ENCODE measurements around the gene MSH4. TPM values are rescaled to one million over a fixed set of nuclear protein-coding genes. Genes with fewer than 3 reads are reported as not detected.
"Not testable (repeated sequence)": the region's sequence is repeated elsewhere in the genome, so short reads cannot be mapped to it uniquely, and the experiment has no call there.

Gene MSH4
- total RNA-seq, 1 experiment from 2014 or later, result 1.0 TPM

GRCh38 chr1:75797273-75797588 is 549 bp downstream of the MSH4 start:
- BruUV-seq (replicated peaks), result no TSS peak
- CTCF ChIA-PET, result no interaction called here
- H3K9me3 ChIP-seq (ENCODE audit: low read depth, low read length, poor library complexity, severe bottlenecking), result no peaks in the 10 kb centered on the region
- H3K4me3 ChIP-seq (ENCODE audit: low read depth, low read length, poor library complexity, severe bottlenecking), result no peak overlapping the region
- H3K27me3 ChIP-seq (replicated peaks; ENCODE audit: insufficient read depth, low read depth, low read length, poor library complexity), result no peaks in the 10 kb centered on the region
- no peak for DNase-seq (ENCODE audit: low spot score)
- POLR2A ChIA-PET (ENCODE audit: low non-redundant PET), result no interaction called here
- intact Hi-C loops (cut with micrococcal nuclease; ENCODE audit: unreplicated experiment), result no loop called here
- no peak overlapping the region for H3K27ac ChIP-seq (ENCODE audit: low read depth, low read length, poor library complexity, severe bottlenecking)
- no peaks in the 10 kb centered on the region for H3K4me1 ChIP-seq (ENCODE audit: insufficient read depth, low read length, poor library complexity, severe bottlenecking)
- TF ChIP-seq CTCF (conservative IDR thresholded peaks at IDR 0.05; ENCODE audit: low read depth, low read length), result no peak
- no peak for TF ChIP-seq EZH2 (IDR thresholded peaks at IDR 0.05; ENCODE audit: borderline replicate concordance, low read depth, low read length, poor library complexity, severe bottlenecking)
- peaks cover 60% of the 10 kb centered on the region for H3K36me3 ChIP-seq (ENCODE audit: insufficient read depth, low read length, poor library complexity, severe bottlenecking)

DNA sequence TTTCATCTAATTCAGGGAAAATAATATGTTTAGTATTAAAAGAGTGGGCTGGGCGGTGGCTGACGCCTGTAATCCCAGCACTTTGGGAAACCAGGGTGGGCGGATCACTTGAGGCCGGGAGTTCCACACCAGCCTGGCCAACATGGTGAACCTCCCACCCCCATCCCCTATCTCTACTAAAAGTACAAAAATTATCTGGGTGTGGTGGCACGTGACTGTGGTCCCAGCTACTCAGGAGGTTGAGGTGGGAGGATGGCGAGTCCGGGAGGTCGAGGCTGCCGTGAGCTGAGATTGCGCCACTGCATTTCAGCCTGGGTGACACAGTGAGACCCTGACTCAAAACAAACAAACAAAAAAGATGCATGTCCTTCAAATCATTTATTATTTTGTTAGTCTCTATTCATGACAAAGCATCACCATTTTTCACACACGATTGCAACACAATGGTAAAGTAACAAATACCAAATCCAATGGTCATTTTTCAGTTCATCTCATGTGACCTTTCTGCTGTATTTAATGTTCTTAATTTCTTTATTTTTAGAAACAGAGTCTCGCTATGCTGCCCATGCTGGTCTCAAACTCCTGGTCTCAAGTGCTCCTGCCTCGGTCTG is 1.0 kb downstream of the MSH4 start:
- intact Hi-C loops (cut with micrococcal nuclease; ENCODE audit: unreplicated experiment), result no loop called here
- no peak for DNase-seq (ENCODE audit: low spot score)
- CTCF ChIA-PET, result no interaction called here

GRCh38 chr1:75801480-75801879 is 4.8 kb downstream of the MSH4 start:
- intact Hi-C loops (cut with micrococcal nuclease; ENCODE audit: unreplicated experiment); H3K4me3 ChIP-seq (ENCODE audit: low read depth, low read length, poor library complexity, severe bottlenecking); DNase-seq (ENCODE audit: low spot score); BruUV-seq (replicated peaks); H3K27ac ChIP-seq (ENCODE audit: low read depth, low read length, poor library complexity, severe bottlenecking); H3K27me3 ChIP-seq (replicated peaks; ENCODE audit: insufficient read depth, low read depth, low read length, poor library complexity); H3K9me3 ChIP-seq (ENCODE audit: low read depth, low read length, poor library complexity, severe bottlenecking); H3K4me1 ChIP-seq (ENCODE audit: insufficient read depth, low read length, poor library complexity, severe bottlenecking); POLR2A ChIA-PET (ENCODE audit: low non-redundant PET); CTCF ChIA-PET: not testable (repeated sequence)
- H3K36me3 ChIP-seq (ENCODE audit: insufficient read depth, low read length, poor library complexity, severe bottlenecking), result peaks cover 18% of the 10 kb centered on the region

More for the DNA sequence above, 1.0 kb downstream of the MSH4 start:
- POLR2A ChIA-PET (ENCODE audit: low non-redundant PET), result no interaction called here
- no TSS peak for BruUV-seq (replicated peaks)
- no peak overlapping the region for H3K27ac ChIP-seq (ENCODE audit: low read depth, low read length, poor library complexity, severe bottlenecking)
- no peaks in the 10 kb centered on the region for H3K4me1 ChIP-seq (ENCODE audit: insufficient read depth, low read length, poor library complexity, severe bottlenecking)
- no peak for TF ChIP-seq EZH2 (IDR thresholded peaks at IDR 0.05; ENCODE audit: borderline replicate concordance, low read depth, low read length, poor library complexity, severe bottlenecking)
- no peak for TF ChIP-seq CTCF (conservative IDR thresholded peaks at IDR 0.05; ENCODE audit: low read depth, low read length)
- peaks cover 55% of the 10 kb centered on the region for H3K36me3 ChIP-seq (ENCODE audit: insufficient read depth, low read length, poor library complexity, severe bottlenecking)
- no peak overlapping the region for H3K4me3 ChIP-seq (ENCODE audit: low read depth, low read length, poor library complexity, severe bottlenecking)
- no peaks in the 10 kb centered on the region for H3K9me3 ChIP-seq (ENCODE audit: low read depth, low read length, poor library complexity, severe bottlenecking)
- no peaks in the 10 kb centered on the region for H3K27me3 ChIP-seq (replicated peaks; ENCODE audit: insufficient read depth, low read depth, low read length, poor library complexity)

- intact Hi-C loops (cut with micrococcal nuclease; ENCODE audit: unreplicated experiment), result no loop called here
- DNase-seq (ENCODE audit: low spot score), result no peak
- Histone ChIP-seq H3K27me3 (replicated peaks; ENCODE audit: insufficient read depth, low read depth, low read length, poor library complexity) (no peaks in the 10 kb centered on the region), H3K36me3 (ENCODE audit: insufficient read depth, low read length, poor library complexity, severe bottlenecking) (no peaks in the 10 kb centered on the region), H3K4me3 (ENCODE audit: low read depth, low read length, poor library complexity, severe bottlenecking) (no peak overlapping the region), H3K4me1 (ENCODE audit: insufficient read depth, low read length, poor library complexity, severe bottlenecking) (peaks cover 25% of the 10 kb centered on the region), H3K27ac (ENCODE audit: low read depth, low read length, poor library complexity, severe bottlenecking) (no peak overlapping the region), H3K9me3 (ENCODE audit: low read depth, low read length, poor library complexity, severe bottlenecking) (no peaks in the 10 kb centered on the region)
- CTCF ChIA-PET, result no interaction called here
- POLR2A ChIA-PET (ENCODE audit: low non-redundant PET), result no interaction called here
- no TSS peak for BruUV-seq (replicated peaks)
- TF ChIP-seq CTCF (conservative IDR thresholded peaks at IDR 0.05; ENCODE audit: low read depth, low read length), result no peak
- TF ChIP-seq EZH2 (IDR thresholded peaks at IDR 0.05; ENCODE audit: borderline replicate concordance, low read depth, low read length, poor library complexity, severe bottlenecking), result no peak
Measured at GRCh38 chr1:75808921-75809320, 12.2 kb downstream of the MSH4 start.

DNA sequence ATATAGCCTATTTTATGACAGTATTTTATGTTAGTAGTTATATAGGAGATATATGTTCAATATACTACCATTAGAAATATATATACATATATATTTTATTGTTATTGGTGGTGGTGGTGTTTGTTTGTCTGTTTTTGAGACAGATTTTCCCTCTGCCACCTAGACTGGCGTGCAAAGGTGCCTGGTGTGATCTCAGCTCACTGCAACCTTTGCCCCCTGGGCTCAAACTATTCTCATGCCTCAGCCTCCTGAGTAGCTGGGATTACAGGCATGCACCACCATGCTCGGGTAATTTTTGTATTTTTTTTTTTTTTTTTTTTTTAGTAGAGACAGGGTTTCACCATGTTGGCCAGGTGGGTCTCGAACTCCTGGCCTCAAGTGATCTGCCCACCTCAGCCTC is 13.4 kb downstream of the MSH4 start:
- CTCF ChIA-PET; intact Hi-C loops (cut with micrococcal nuclease; ENCODE audit: unreplicated experiment); DNase-seq (ENCODE audit: low spot score); H3K36me3 ChIP-seq (ENCODE audit: insufficient read depth, low read length, poor library complexity, severe bottlenecking); H3K27me3 ChIP-seq (replicated peaks; ENCODE audit: insufficient read depth, low read depth, low read length, poor library complexity); H3K9me3 ChIP-seq (ENCODE audit: low read depth, low read length, poor library complexity, severe bottlenecking); BruUV-seq (replicated peaks); H3K4me3 ChIP-seq (ENCODE audit: low read depth, low read length, poor library complexity, severe bottlenecking); POLR2A ChIA-PET (ENCODE audit: low non-redundant PET); H3K27ac ChIP-seq (ENCODE audit: low read depth, low read length, poor library complexity, severe bottlenecking): not testable (repeated sequence)
- peaks cover 25% of the 10 kb centered on the region for H3K4me1 ChIP-seq (ENCODE audit: insufficient read depth, low read length, poor library complexity, severe bottlenecking)
